ENCODE measurements around the gene SSU72.
A peak's percentile ranks its signal among the peaks of the same experiment; 100 is the strongest.

The SSU72 gene

GRCh38 chr1:1548591-1548990, 26.1 kb downstream of the SSU72 start:
- H3K27ac ChIP-seq (replicated peaks): no peak overlapping the region
- H3K4me3 ChIP-seq (replicated peaks; ENCODE audit: insufficient read depth, low read length): no peak overlapping the region
- no peaks in the 10 kb centered on the region for H3K27me3 ChIP-seq (ENCODE audit: insufficient read depth, poor library complexity, severe bottlenecking)
- no peak for DNase-seq (ENCODE audit: low read depth in 1 of 2, low spot score in 1 of 2)
- TF ChIP-seq, protein P1, sequence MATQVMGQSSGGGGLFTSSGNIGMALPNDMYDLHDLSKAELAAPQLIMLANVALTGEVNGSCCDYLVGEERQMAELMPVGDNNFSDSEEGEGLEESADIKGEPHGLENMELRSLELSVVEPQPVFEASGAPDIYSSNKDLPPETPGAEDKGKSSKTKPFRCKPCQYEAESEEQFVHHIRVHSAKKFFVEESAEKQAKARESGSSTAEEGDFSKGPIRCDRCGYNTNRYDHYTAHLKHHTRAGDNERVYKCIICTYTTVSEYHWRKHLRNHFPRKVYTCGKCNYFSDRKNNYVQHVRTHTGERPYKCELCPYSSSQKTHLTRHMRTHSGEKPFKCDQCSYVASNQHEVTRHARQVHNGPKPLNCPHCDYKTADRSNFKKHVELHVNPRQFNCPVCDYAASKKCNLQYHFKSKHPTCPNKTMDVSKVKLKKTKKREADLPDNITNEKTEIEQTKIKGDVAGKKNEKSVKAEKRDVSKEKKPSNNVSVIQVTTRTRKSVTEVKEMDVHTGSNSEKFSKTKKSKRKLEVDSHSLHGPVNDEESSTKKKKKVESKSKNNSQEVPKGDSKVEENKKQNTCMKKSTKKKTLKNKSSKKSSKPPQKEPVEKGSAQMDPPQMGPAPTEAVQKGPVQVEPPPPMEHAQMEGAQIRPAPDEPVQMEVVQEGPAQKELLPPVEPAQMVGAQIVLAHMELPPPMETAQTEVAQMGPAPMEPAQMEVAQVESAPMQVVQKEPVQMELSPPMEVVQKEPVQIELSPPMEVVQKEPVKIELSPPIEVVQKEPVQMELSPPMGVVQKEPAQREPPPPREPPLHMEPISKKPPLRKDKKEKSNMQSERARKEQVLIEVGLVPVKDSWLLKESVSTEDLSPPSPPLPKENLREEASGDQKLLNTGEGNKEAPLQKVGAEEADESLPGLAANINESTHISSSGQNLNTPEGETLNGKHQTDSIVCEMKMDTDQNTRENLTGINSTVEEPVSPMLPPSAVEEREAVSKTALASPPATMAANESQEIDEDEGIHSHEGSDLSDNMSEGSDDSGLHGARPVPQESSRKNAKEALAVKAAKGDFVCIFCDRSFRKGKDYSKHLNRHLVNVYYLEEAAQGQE (IDR thresholded peaks at IDR 0.05; ENCODE audit: insufficient replicate concordance, low read depth): no peak
- TF ChIP-seq GABPA (IDR thresholded peaks at IDR 0.05; ENCODE audit: low read depth) (no peak), SPI1 (IDR thresholded peaks at IDR 0.05; ENCODE audit: borderline replicate concordance, low read depth) (no peak), POLR2AphosphoS5 (IDR thresholded peaks at IDR 0.05; ENCODE audit: low read depth) (no peak)
- TF ChIP-seq, protein P2, sequence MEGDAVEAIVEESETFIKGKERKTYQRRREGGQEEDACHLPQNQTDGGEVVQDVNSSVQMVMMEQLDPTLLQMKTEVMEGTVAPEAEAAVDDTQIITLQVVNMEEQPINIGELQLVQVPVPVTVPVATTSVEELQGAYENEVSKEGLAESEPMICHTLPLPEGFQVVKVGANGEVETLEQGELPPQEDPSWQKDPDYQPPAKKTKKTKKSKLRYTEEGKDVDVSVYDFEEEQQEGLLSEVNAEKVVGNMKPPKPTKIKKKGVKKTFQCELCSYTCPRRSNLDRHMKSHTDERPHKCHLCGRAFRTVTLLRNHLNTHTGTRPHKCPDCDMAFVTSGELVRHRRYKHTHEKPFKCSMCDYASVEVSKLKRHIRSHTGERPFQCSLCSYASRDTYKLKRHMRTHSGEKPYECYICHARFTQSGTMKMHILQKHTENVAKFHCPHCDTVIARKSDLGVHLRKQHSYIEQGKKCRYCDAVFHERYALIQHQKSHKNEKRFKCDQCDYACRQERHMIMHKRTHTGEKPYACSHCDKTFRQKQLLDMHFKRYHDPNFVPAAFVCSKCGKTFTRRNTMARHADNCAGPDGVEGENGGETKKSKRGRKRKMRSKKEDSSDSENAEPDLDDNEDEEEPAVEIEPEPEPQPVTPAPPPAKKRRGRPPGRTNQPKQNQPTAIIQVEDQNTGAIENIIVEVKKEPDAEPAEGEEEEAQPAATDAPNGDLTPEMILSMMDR (IDR thresholded peaks at IDR 0.05; ENCODE audit: insufficient read depth, low read length): no peak

- DNase-seq (ENCODE audit: low read depth in 1 of 2, low spot score in 1 of 2): no peak
- no peak overlapping the region for H3K4me3 ChIP-seq (replicated peaks; ENCODE audit: insufficient read depth, low read length)
- TF ChIP-seq SPI1 (IDR thresholded peaks at IDR 0.05; ENCODE audit: borderline replicate concordance, low read depth): no peak
- TF ChIP-seq POLR2AphosphoS5 (IDR thresholded peaks at IDR 0.05; ENCODE audit: low read depth): 0 out of 2 replicates have a peak, but pooled peaks have one; percentile 23
- no peaks in the 10 kb centered on the region for H3K27me3 ChIP-seq (ENCODE audit: insufficient read depth, poor library complexity, severe bottlenecking)
- no peak overlapping the region for H3K27ac ChIP-seq (replicated peaks)
These were observed 27.2 kb downstream of the SSU72 start for GRCh38 chr1:1547476-1547875.

DNA sequence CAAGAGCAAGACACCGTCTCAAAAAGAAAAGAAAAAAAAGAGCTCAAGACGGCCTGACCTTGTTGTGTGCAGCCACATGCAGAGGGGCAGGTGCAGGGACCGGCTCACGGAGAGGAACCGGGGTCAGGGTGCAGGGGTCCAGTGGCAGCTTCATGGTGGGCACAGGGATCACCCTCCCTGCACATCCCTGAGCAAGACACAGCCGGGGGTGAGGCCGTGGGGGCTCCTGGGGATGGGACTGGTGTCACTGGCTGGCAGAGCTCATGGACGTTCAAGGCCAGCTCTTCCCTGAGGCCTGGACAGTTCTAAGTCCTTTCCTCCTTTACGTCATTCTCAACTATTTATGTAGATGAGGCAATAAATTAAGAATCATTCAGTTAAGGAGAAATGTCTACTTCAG, 27.7 kb downstream of the SSU72 start:
- H3K4me3 ChIP-seq (replicated peaks; ENCODE audit: insufficient read depth, low read length): no peak overlapping the region
- H3K27me3 ChIP-seq (ENCODE audit: insufficient read depth, poor library complexity, severe bottlenecking): no peaks in the 10 kb centered on the region
- TF ChIP-seq, protein P1 (IDR thresholded peaks at IDR 0.05; ENCODE audit: insufficient replicate concordance, low read depth): no peak
- no peak for TF ChIP-seq POLR2AphosphoS5 (IDR thresholded peaks at IDR 0.05; ENCODE audit: low read depth)
- no peak for TF ChIP-seq SPI1 (IDR thresholded peaks at IDR 0.05; ENCODE audit: borderline replicate concordance, low read depth)
- TF ChIP-seq, protein P2 (IDR thresholded peaks at IDR 0.05; ENCODE audit: insufficient read depth, low read length): no peak
- no peak for TF ChIP-seq GABPA (IDR thresholded peaks at IDR 0.05; ENCODE audit: low read depth)
- H3K27ac ChIP-seq (replicated peaks): no peak overlapping the region
- no peak for DNase-seq (ENCODE audit: low read depth in 1 of 2, low spot score in 1 of 2)

GRCh38 chr1:1545946-1546737, 28.5 kb downstream of the SSU72 start:
- Histone ChIP-seq H3K27me3 (ENCODE audit: insufficient read depth, poor library complexity, severe bottlenecking) (no peaks in the 10 kb centered on the region), H3K27ac (replicated peaks) (no peak overlapping the region), H3K4me3 (replicated peaks; ENCODE audit: insufficient read depth, low read length) (no peak overlapping the region)
- TF ChIP-seq SPI1 (IDR thresholded peaks at IDR 0.05; ENCODE audit: borderline replicate concordance, low read depth): no peak
- TF ChIP-seq, protein P2 (IDR thresholded peaks at IDR 0.05; ENCODE audit: insufficient read depth, low read length): no peak
- TF ChIP-seq, protein P1 (IDR thresholded peaks at IDR 0.05; ENCODE audit: insufficient replicate concordance, low read depth): no peak
- no peak for TF ChIP-seq GABPA (IDR thresholded peaks at IDR 0.05; ENCODE audit: low read depth)
- no peak for TF ChIP-seq POLR2AphosphoS5 (IDR thresholded peaks at IDR 0.05; ENCODE audit: low read depth)
- DNase-seq (ENCODE audit: low read depth in 1 of 2, low spot score in 1 of 2): no peak
